Measurements from ENCODE around the gene METTL2B. TPM values are rescaled to one million over a fixed set of nuclear protein-coding genes. Genes with fewer than 3 reads are reported as not detected.

METTL2B gene, protein sequence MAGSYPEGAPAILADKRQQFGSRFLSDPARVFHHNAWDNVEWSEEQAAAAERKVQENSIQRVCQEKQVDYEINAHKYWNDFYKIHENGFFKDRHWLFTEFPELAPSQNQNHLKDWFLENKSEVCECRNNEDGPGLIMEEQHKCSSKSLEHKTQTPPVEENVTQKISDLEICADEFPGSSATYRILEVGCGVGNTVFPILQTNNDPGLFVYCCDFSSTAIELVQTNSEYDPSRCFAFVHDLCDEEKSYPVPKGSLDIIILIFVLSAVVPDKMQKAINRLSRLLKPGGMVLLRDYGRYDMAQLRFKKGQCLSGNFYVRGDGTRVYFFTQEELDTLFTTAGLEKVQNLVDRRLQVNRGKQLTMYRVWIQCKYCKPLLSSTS
- total RNA-seq: 18.9 and 20.3 TPM in 2 replicates

DNA sequence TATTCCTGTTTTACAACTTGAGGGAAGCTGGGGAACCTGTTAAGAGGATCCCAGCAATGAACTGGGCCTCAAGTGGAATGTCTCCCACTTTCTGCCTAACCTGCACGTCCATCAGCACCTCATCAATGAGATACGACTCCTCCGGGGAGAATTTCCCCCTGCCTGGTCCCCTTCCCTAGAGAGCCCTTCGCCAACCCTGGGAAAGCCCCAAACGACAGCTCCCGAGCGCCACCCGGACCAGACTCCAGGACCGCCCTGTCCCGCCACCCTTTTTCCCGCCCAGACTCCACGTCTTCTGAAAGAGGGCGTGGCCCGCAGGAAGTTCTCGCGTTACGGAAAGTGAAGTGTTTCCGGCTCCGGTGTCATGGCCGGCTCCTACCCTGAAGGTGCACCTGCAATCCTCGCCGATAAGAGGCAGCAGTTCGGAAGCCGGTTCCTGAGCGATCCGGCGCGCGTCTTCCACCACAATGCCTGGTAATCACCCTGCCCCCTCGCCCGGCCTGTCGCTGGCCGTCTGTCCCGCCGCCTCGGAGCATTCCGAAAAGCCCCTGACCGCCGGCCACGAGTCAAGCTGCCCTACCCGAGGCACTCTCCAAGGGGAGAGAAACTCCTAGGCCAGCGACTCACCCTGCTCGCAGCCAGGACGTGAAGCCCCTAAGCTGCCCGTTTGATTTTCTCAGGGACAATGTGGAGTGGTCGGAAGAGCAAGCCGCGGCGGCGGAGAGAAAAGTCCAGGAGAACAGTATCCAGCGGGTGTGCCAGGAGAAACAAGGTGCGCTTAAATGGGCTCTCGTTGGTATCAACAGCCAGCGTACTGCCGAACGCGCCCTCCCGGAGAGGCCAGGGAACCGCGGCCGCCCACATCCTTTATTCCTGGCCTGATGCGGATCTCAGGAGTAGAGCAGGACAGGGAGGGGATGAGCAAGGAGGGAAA is at the start of gene METTL2B:
Gene METTL2B, plus strand, starts transcription at position 347 of the 934 bp plus-strand sequence. Its CDS starts 18 bp downstream, at position 365.

DNA sequence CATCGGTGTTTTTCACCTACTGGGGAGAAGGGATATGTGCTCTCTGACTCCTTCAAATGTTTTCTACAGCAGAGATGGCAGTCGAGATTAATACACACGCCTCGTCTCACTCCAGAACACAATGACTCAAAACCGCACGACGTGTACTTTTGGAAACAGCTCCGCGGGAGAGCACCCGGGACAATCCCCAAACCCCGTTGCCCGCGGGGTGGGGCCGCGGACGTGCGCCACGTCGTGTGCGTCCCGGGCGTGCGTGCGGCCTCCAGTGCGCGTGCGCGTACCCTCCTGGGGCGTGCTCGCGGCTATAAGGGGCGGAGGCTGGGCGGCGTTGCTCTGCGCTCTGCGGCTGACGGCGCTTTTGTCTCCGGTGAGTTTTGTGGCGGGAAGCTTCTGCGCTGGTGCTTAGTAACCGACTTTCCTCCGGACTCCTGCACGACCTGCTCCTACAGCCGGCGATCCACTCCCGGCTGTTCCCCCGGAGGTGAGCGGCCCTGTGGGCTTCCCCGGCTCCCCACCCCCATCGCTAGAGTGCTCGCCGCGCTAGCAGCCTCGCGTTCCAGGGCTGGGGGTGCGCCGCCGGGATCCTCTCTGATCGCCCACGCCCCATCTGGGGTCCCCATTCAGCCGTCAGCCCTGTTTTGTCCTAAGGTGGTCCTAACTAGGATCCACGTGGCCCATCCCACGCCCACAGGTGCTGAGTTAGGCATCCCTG is 20.8 kb upstream of the METTL2B start, which contains the start of gene HILPDA:
Gene HILPDA, plus strand, starts transcription at position 336 of the 712 bp plus-strand sequence. CDS start 1,391 bp downstream, outside the sequence.

Other genes with a start within 250 kb of the METTL2B start
- gene LEP, start 235.5 kb upstream of the METTL2B start, total RNA-seq: not detected in 2 replicates
- gene RBM28, start 132.8 kb upstream of the METTL2B start, total RNA-seq: 9.0 and 11.2 TPM in 2 replicates
- gene PRRT4, start 115.1 kb upstream of the METTL2B start, total RNA-seq: not detected in 2 replicates
- gene IMPDH1, start 66.8 kb upstream of the METTL2B start, total RNA-seq: 28.8 and 33.5 TPM in 2 replicates
- 8.9 and 10.1 TPM in 2 replicates for gene HILPDA, start 20.9 kb upstream of the METTL2B start, total RNA-seq
- gene GARIN1A, start 195.5 kb downstream of the METTL2B start, total RNA-seq: 0.52 and 0.63 TPM in 2 replicates